ENCODE data around the gene APOOL.

The APOOL gene

GRCh38 chrX:85024562-85024961, 20.9 kb downstream of the APOOL start (continued):
- no peak for TF ChIP-seq ZNF18 (tag by site-specific recombination; IDR thresholded peaks at IDR 0.05)

DNA sequence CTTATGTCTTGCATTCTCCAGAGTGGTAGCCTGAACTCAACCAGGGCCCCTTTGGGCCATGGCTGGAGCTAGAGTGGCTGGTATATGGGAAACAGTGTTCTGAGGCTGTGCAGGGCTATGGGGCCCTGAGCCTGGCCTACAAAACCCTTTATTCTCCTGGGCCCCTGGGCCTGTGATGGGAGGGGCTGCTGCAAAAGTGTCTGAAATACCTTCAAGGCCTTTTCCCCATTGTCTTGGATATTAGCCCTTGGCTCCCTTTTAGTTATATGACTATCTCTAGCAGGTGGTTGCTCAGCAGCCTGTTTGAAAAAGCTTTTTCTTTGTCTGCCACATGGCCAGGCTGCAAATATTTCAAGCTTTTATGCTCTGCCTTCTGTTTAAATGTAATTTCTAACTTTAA, 22.5 kb downstream of the APOOL start:
- Histone ChIP-seq H3K27ac (ENCODE audit: extremely low read depth, low read depth, low read length) (no peak overlapping the region), H3K9me3 (ENCODE audit: control insufficient read depth, insufficient read depth, low read depth, low read length) (peaks cover 2% of the 10 kb centered on the region; the same call in 1 of the 2 replicates), H3K36me3 (ENCODE audit: control insufficient read depth in 2 of 2, insufficient read depth in 1 of 2, low read length in 2 of 2) (no peaks in the 10 kb centered on the region), H3K4me1 (ENCODE audit: control insufficient read depth, insufficient read depth, low read length) (no peaks in the 10 kb centered on the region), H3K4me3 (ENCODE audit: low read depth, low read length) (no peak overlapping the region)
- CTCF ChIA-PET: no interaction called here
- POLR2A ChIA-PET: no interaction called here
- TF ChIP-seq KLF10 (tag by site-specific recombination; IDR thresholded peaks at IDR 0.05) (no peak), ZNF585B (tag by site-specific recombination; IDR thresholded peaks at IDR 0.05) (0 out of 2 replicates have a peak, but pooled peaks have one; percentile 30), SP7 (tag by site-specific recombination; IDR thresholded peaks at IDR 0.05) (no peak)

DNA sequence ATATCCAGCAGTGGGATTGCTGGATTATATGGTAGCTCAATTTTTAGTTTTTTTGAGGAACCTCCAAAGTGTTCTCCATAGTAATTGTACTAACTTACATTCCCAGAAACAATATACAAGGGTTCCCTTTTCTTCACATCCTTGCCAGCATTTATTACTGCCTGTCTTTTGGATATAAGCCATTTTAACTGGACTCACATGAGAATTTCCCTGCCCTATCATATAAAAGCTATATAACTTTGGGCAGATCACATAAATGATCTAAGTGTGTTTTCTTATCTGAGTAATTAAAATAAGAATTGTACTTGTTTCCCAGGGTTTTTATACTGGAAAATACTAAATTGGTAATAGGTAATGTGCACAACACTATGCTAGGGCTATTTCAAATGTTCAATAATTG, 25.4 kb downstream of the APOOL start:
- Histone ChIP-seq H3K27ac (ENCODE audit: extremely low read depth, low read depth, low read length) (no peak overlapping the region), H3K4me1 (ENCODE audit: control insufficient read depth, insufficient read depth, low read length) (no peaks in the 10 kb centered on the region), H3K9me3 (ENCODE audit: control insufficient read depth, insufficient read depth, low read depth, low read length) (peaks cover 2% of the 10 kb centered on the region; the same call in 1 of the 2 replicates), H3K4me3 (ENCODE audit: low read depth, low read length) (no peak overlapping the region), H3K36me3 (ENCODE audit: control insufficient read depth in 2 of 2, insufficient read depth in 1 of 2, low read length in 2 of 2) (no peaks in the 10 kb centered on the region)
- no peak for TF ChIP-seq ZNF600 (tag by site-specific recombination; IDR thresholded peaks at IDR 0.05)
- no peak for TF ChIP-seq CTCF (tag by site-specific recombination; IDR thresholded peaks at IDR 0.05)
- no peak for TF ChIP-seq ZNF335 (tag by site-specific recombination; conservative IDR thresholded peaks at IDR 0.05)
- no peak for TF ChIP-seq ZNF837 (tag by site-specific recombination; IDR thresholded peaks at IDR 0.05)
- TF ChIP-seq YY2 (tag by site-specific recombination; IDR thresholded peaks at IDR 0.05): no peak
- TF ChIP-seq ZSCAN4 (tag by site-specific recombination; IDR thresholded peaks at IDR 0.05): no peak
- TF ChIP-seq RBAK (tag by site-specific recombination; IDR thresholded peaks at IDR 0.05): no peak
- no peak for TF ChIP-seq ZNF707 (tag by site-specific recombination; IDR thresholded peaks at IDR 0.05)
- TF ChIP-seq, protein P1, sequence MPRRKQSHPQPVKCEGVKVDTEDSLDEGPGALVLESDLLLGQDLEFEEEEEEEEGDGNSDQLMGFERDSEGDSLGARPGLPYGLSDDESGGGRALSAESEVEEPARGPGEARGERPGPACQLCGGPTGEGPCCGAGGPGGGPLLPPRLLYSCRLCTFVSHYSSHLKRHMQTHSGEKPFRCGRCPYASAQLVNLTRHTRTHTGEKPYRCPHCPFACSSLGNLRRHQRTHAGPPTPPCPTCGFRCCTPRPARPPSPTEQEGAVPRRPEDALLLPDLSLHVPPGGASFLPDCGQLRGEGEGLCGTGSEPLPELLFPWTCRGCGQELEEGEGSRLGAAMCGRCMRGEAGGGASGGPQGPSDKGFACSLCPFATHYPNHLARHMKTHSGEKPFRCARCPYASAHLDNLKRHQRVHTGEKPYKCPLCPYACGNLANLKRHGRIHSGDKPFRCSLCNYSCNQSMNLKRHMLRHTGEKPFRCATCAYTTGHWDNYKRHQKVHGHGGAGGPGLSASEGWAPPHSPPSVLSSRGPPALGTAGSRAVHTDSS (tag by site-specific recombination; IDR thresholded peaks at IDR 0.05): no peak
- TF ChIP-seq ZBTB21 (tag by site-specific recombination; IDR thresholded peaks at IDR 0.05): no peak
- no peak for TF ChIP-seq PATZ1 (tag by site-specific recombination; IDR thresholded peaks at IDR 0.05)
- no peak for TF ChIP-seq ZNF23 (tag by site-specific recombination; IDR thresholded peaks at IDR 0.05; ENCODE audit: borderline replicate concordance)
- no peak for TF ChIP-seq ZNF48 (tag by site-specific recombination; IDR thresholded peaks at IDR 0.05)
- no peak for TF ChIP-seq ZNF350 (tag by site-specific recombination; IDR thresholded peaks at IDR 0.05)
- TF ChIP-seq ZNF354C (tag by site-specific recombination; IDR thresholded peaks at IDR 0.05; ENCODE audit: borderline replicate concordance, low read depth): no peak
- ChIA-PET CTCF (no interaction called here), POLR2A (no interaction called here)

Measured in HEK293 (cell line).